Amniotic epithelial cell (primary cell): ENCODE data around the gene GMCL2.

Experiments
- DNase-seq: peaks from one replicate; pipeline ENCODE4 v3.0.0-alpha.2; 2010; ENCODE audit warnings: low read depth

The GMCL2 gene

DNA sequence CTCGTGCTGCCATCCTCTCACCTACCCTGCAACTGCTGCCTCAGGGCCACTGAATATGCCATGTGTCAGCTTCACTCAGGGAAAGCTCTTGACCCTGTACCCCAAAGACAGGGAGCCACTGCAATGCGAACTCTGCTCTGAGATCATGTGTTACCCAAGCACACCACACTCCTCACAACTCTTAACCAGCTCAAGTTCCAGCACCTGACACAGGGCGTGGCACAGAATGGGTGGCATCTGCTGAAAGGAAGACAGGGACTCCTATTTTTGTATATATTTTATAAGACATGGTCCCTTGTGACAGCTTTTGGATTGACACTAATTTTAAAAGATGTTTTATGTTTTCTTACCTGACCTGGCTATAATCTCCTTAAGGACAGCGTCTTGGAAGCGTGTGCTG lies 34.7 kb upstream of the GMCL2 start:
- DNase-seq = no peak

DNA sequence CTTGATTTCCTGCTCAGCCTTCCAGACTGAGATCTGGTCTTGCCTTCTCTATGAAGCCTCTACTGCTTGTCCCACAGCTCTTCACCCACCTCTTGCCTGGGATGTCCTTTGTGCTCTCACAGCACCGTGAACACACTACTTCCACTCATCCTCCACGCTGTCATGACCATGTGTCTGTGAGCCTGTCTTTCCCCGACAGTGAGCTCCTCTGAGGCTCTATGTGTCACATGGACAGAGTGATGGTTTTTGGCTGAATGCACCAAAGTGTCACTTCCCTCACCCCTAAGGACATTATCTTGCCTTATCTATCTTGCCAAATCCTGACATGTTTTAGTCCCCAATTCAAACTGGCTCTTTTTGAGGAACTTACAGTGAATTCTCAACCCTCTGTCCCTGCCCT lies 34.1 kb upstream of the GMCL2 start:
- no peak for DNase-seq

DNA sequence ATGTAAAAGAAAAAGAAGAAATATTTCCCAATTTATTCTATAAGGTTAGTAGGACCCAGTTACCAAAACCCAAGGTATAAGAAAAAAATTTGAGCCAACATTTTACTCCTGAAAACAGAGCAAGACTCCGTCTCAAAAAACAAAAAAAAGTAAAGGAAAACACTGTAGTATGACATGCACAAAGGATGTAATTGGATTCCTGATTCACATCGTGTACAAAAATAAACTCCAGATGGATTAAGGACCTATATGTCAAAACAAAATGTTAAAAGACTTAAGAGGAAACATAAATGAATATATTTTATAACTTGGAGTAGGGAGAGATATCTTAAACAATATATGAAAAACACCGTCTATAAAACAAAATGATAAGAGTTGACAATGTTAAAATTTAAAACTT lies 31.7 kb upstream of the GMCL2 start:
- no peak for DNase-seq

DNA sequence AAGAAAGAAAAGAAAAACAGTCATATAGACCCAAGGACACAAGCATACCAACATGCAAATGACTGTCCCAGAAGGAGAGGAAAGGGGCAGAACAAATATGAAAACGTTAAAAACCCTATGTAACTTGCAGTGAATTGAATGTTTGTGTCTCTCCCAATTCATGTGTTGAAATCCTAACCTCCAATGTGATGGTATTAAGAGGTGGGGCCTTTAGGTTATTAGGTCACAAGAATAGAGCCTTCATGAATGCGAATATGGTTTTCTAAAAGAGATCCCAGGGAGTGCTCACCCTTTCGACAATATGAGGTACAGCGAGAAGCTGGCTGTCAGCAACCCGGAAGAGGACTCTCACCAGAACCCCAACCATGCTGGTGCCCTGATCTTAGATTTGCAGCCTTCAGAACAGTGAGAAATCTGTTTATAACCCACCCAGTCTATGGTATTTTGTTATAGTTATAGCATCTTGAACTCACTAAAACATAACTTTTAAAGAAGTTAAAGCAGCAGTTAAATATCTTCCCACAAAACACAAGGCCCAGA lies 31.1 kb upstream of the GMCL2 start:
- no peak for DNase-seq

DNA sequence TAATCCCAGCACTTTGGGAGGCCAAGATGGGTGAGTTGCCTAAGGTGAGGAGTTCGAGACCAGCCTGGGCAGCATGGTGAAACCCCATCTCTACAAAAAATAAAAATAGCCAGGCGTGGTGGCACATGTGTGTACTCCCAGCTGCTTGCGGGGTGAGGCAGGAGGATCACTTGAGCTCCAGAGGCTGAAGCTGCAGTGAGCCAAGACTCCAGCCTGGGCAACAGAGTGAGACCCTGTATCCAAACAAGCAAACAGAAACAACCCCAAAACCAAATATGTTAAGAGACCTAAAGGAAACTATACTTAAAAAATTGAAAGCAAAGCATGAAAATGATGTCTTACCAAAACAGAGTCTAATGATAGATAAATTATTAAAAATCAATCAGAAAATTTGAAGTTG lies 29.6 kb upstream of the GMCL2 start:
- no peak for DNase-seq

DNA sequence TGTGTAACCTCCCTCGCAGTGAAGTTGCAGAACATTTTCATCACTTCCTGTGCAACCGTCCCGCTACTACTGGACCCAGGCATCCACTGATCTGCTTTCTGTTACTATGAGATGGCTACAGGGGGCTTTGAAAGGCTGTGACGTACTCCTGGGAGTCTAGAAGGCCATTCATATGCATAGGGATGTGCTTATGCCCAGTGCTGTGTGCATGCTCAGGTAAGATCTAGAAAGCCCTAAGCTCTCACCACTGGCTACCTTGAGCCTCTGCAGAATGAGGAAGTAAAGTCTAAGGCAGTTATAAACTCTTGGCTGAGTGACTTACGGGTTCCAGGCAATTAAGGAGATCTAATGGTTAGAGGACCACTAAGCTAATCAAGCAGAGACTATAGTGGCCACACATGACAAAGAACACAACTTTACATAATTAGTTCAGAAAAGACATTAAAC lies 28.9 kb upstream of the GMCL2 start:
- DNase-seq = no peak

DNA sequence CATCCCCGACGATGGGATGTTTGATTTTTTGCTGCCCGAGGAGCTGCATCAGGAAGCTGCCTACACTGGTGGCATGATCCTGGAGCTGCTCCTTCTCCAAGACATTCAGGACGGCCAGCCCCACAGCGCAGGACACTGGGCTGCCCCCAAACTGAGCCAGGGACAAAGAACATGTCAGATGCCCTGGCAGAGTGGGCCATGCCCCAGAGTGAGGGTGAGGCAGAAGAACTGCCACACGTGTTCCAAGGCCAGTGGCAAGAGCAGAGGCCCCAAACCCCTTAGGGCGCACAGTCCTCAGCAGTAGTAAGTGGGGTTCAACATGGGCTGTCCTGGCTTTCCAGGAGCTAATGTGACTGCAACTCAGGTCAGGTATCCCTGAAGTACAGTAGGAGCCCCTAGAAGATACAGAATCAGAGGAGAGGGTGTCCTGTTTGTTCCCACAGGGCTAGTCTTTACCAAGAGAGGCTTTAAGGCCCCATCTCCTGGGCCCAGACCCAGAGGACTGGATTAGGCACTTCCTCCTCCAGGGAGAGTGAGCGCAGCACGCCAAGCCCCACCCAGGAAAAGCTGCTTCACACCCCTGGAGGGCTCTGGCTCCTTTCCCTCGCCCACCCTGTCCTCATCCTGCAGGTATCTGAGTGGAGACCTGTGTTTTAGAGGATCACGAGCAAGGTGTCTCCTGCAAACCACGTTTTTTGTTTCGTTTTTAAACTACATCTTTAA lies 28.3 kb upstream of the GMCL2 start:
- DNase-seq = no peak

DNA sequence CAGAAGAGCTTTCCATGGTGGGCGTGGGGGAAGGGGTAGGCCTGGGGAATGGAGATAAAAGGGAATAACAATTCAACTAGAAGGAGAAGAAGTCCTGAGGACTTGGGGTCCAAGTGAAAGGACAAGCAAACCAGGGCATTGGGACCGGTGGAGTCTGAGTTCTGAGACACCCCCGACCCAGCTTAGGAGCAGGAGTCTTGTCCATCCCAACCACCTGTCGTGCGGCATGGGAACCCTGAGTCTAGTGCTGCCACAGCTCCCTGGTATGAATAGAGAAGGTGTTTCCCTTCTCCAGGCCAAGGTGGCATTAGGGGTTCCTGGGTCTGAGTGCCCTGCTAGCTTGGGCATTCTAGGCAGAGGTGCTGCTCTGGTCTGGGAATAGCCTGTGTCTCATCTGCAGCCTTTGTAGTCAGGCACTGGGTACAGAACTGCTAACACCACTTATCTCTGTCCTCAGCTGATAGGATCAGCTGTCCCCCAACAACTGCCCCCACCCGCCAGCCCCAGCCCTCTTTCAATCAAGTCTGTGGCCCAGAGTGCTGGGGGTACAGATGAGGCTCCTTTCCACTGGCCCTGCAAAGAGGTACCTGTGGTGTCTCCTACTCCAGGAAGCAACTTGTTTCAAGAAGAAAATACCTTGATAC lies 27.1 kb upstream of the GMCL2 start:
- DNase-seq = no peak

DNA sequence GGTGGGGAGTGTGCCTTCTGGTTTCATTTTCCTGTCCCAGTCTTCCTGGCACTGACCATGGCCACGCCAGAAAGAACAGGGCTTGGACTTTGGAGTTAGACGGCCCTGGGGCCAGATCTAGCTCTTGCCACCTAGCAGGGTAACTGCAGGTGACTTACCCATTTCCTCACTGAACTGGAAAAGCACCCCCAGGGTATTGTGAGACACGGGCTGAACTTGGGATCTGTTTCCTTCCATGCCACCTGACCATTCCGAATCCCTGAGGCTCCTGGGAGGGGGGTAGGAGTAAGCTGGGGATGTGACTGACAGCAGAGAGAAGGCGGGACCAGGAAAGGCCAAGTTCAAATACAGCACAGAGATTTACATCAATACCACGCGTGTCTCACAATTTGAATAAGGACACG lies 26.6 kb upstream of the GMCL2 start:
- no peak for DNase-seq

DNA sequence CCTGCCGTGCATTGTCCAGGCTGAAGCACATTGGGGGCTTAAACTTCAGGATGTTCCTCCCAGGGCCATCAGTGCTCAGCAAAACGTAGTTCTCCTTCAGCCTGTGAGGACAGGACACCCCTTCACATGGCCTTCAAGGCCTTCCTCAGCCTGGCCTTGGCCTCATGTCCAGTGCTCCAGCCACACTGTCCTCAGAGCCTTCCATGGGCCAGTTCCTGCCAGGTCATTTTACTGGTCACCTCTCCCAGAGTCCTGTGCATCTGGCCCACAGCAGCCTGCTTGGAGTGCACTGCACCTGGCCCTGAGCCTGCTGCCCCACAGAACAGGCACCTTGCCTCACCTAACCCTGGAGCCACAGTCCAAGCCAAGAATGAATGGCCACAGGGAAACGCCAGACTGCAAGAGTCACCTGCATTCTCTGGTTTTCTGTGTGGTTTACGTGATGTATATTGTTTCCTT lies 25.9 kb upstream of the GMCL2 start:
- DNase-seq = no peak

DNA sequence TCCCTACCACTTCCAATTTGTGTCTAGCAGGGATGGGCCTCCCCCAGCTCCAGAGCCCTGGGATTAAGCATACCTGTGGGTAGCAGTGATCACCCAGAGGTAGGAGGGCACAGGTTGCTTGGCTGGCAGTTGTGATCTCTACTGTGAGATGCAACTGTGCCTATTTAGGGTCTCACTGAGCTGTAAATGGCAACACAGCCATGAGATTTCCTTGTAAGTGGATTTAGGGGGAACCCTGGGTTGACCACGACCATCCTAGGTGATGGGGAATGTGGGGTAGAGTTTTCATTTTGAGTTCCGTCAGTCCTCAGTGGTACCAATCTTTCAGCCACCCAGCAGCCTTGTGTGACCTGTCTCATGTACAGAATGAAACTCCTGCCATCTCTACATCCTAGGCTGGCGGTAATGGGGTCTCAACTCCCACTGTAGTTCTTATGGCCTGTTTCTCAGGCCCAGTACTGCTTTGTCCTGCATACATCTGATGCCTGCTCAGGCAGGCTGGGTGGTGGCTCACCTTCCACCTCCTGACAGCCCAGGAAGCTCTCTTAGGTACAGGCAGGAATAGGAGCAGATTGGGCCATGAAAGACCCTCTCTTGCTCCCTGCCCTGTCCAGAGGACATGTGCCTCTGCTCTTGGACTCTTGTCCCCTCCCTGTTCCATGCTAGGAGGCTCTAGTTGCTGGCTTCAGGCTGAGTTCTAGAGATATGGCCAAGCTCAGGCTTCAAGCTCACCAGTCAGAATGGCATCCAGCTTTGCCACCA lies 25.3 kb upstream of the GMCL2 start:
- DNase-seq = no peak

DNA sequence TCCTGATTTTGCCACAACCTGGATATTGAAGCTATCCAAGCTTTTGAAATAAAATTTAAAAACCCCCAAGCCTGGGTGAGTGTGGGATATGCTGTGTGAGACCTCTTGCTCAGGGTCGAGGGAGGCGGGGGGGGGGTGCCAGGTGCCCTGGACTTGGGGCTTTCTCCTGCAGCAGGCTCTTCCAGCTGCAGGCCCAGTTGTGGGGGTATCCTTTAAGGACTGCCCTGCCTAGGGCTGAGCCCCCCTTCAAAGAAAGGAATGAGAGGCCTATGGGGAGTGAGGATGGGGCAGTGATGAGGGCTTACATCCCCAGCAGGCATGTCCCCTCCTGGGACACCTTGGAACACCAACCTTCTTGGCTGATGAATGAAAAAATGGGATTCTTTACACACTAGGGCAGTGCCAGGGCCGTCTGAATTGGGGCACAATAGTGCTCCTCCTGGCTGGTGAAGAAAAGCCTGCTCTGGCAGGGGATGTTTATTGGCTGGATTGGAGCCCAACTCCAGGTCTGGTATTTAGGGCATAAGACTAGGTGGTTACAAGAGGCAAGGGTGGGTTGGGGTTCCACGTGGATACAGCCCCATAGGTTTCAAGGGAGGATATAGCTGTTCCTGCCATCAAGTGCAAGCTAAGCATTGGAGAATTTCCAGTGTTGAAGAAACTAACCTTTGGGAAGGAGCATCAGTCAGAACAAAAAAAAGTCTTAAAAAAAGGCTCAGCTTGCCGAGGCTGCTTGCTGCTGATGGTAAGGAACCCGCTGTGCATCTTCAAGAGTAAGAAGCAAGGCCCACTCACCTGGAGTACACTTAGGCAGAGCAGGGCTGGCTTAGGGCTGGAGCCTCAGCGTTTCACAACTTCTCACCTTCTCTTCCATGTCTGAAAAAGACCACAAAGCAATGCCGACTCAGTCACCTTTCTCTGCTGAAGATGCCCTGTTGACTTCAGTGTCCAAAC lies 24.2 kb upstream of the GMCL2 start:
- DNase-seq = no peak

DNA sequence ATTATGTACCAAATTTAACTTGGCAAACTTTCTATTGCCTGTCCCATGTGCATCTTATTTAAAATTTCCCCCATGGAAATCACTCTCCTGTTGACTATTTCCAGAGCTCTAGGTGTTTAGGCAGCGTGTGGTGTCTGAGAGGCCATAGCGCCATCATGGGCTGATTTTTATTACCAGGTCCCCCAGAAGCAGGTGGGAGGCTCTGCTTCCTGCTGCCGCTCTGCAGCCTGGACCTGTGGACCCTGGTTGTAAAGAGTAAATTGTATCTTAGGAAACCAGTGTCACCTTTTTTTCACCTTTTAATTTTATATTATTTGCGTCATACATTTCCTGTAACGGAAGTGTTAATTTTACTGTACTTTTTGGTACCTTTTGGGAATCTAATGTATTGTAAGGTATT lies 23.5 kb upstream of the GMCL2 start:
- DNase-seq = no peak

DNA sequence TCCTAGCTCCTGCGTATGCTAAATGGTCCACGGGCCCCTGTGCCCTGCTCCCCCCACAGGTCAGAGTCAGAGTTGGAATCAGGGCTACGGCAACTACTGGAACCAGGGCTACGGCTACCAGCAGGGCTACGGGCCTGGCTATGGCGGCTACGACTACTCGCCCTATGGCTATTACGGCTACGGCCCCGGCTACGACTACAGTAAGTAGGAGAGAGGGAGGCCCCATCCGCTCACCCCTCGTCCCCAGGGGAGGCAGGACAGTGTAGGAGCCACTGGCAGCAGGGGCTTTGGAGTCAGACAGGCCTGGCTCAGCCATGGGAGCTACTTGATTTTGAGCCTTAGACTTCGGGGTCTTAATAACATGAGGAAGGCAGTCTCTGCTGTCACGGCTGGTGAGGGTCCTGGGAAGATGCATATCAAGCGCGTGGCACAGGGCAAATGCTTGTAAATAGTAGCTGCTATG lies 22.9 kb upstream of the GMCL2 start:
- DNase-seq = no peak

DNA sequence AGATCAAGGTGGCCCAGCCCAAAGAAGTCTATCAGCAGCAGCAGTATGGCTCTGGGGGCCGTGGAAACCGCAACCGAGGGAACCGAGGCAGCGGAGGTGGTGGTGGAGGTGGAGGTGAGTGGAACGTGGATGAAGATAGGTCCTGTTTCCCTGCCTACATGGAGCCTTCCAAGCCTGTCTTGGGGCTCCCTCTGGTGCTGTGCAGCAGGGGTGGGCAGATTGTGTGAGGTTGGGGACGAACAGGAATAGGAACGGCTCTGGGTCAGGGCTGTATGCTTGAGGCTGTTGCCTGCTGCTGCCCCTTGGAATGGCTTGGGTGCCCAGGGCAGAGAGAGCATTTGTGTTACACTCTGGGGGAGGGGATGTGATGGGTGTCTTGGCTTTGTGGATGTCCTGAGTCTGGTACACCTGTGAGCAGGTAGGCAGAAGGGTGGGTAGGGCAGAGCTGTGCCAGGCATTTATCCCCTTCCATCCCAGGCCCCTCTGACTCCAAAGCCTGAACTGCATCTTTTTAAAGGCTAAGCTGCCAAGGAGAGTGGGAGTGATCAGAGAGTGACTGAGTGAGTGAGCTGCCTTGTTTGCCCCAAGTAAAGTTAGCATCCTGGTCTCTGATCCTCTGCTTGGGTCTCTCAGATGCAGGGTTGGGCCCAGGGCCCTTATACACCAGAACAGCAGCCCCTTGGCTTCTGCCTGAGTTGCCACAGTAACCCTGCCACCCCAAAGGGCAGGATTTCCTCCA lies 22.3 kb upstream of the GMCL2 start:
- no peak for DNase-seq

DNA sequence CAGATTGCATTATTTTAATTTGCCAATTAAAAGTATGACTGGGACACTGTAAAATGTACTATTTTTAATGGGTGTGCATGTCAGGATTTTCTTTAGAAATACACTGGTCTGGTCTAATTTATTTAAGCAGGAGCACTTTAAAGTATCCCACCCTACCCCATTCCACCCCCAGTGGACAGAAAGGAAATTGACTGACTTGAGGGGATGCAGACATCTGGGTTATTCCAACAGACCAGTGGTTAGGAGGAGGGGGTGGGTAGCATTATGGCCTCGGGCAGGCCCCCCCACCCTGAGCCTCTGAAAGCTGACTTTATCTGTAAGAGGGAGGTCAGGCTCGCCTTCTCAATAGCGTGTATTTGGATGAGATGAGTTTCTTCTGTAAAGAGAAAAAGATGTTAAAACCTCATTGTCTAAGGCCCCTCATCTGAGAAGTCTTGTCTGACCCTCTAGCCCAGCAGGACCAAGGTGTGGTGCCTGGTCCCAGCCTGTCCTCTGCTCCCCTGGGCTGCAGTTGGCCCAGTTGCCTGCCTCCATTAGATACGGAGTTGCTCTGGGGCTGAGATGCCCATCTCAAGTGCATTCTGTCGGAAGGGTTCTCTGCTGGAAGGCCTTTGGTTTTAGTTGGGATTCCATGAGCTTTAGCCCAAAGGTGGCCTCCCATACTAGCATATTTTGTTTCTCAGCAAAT lies 21.5 kb upstream of the GMCL2 start:
- DNase-seq = no peak

DNA sequence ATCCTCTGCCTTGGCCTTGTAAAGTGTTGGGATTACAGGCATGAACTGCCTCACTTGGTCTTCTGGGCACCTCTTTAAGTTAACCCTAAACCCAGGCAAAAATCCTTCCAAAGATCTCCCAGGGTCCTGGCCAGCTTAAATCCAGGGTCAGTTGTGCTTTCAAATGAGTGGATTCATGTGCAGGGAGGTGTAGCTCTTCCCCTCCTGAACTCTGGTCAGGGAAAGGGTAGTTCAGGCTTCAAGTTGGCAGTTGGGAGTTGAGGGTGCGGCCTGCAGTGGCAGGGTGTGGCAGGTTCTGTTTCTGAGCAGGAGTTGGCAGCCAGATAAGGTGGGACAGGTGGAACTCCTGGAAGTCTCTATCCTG lies 20.7 kb upstream of the GMCL2 start:
- no peak for DNase-seq

DNA sequence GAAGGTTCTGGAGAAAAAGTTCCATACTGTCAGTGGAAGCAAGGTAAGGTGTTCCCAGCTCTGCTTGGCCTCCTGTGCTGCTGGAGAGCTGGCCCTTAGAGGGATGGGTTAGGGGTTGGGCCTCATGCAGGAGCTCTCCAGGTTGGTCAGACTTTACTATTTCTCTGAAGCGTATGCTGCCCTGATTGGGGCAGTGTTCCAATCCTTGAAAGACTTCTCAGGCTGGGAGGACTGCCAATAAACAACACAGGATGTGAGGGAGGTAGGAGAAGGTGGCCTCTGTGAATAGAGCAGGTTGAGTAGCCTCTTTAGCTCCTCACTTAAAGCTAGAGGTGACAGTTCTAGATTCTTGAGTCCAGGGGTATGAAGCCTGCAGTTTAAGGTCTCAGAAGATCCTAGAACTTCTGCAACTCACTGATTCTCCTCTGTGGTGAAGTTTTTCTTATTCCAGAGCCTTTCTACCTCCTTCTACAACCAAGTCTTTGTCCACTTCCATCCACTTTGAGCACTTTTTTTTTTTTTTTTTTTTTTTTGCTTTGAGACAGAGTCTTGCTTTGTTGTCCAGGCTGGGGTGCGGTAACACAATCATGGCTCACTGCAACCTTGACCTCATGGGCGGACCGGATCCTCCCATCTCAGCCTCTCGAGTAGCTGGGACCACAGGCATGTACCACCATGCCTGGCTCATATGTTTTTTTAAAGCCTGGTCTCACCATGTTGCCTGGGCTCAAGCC lies 20.2 kb upstream of the GMCL2 start:
- peak; percentile 77 for DNase-seq
